Measurements from ENCODE around the gene CBX7. TPM values are rescaled to one million over a fixed set of nuclear protein-coding genes. Genes with fewer than 3 reads are reported as not detected.

CBX7 gene
- total and polyA plus RNA-seq, 2 of the 8 experiments (the other 6 are each of a cell fraction or from before 2014, with no cell fraction given) = 6.9 to 8.7 TPM

GRCh38 chr22:39120983-39121382 is 31.5 kb downstream of the CBX7 start:
- Histone ChIP-seq H3K79me2 (ENCODE audit: control insufficient read depth in 1 of 2, insufficient read depth in 2 of 2, low read length in 2 of 2) (no peaks in the 10 kb centered on the region), H3K9me3 (ENCODE audit: insufficient read depth in 2 of 2, low read depth in 1 of 2, low read length in 1 of 2) (no peaks in the 10 kb centered on the region), H3K56ac (replicated peaks; ENCODE audit: insufficient read length, low read depth, low read length) (no peak overlapping the region), H3K14ac (ENCODE audit: insufficient read length) (no peak overlapping the region), H3K23me2 (ENCODE audit: low read depth, low read length) (no peaks in the 10 kb centered on the region), H2AFZ (ENCODE audit: low read length) (no peak overlapping the region), H3K27ac (ENCODE audit: low read depth, low read length) (no peak overlapping the region), H3K4me1 (replicated peaks in 1 of 4; ENCODE audit: control insufficient read depth in 3 of 4, insufficient read depth in 4 of 4, low read length in 3 of 4) (peaks cover 0 to 9% (median 1%) of the 10 kb centered on the region in 4 experiments; a peak in 4 of 7 replicates), H4K5ac (ENCODE audit: insufficient read length, low read depth, low read length) (no peak overlapping the region), H2BK20ac (ENCODE audit: low read length) (no peak overlapping the region), H2AK5ac (ENCODE audit: low read depth, low read length) (no peak overlapping the region), H3K36me3 (ENCODE audit: control insufficient read depth in 2 of 4, insufficient read depth in 4 of 4, low read length in 3 of 4) (no peaks in the 10 kb centered on the region), H2BK120ac (replicated peaks; ENCODE audit: low read depth, low read length) (no peak overlapping the region), H3K23ac (ENCODE audit: insufficient read length) (no peak overlapping the region), H3K4me2 (ENCODE audit: insufficient read depth in 1 of 2, low read depth in 2 of 2, low read length in 2 of 2) (no peak overlapping the region), H2BK12ac (ENCODE audit: low read depth, low read length) (no peak overlapping the region), H3K27me3 (replicated peaks in 1 of 4; ENCODE audit: control insufficient read depth in 3 of 4, extremely low read depth in 1 of 4, insufficient read depth in 3 of 4, low read length in 3 of 4) (no peaks in the 10 kb centered on the region; a peak in 1 of 7 replicates), H4K20me1 (replicated peaks in 1 of 2; ENCODE audit: control insufficient read depth in 1 of 2, insufficient read depth in 2 of 2, low read length in 2 of 2) (no peaks in the 10 kb centered on the region), H3K9ac (replicated peaks in 1 of 4; ENCODE audit: extremely low read depth in 1 of 4, low read depth in 3 of 4, low read length in 3 of 4) (no peak overlapping the region), H2BK15ac (ENCODE audit: low read length) (no peak overlapping the region), H3K18ac (ENCODE audit: extremely low read depth, low read length) (no peak overlapping the region), H3K4ac (replicated peaks; ENCODE audit: insufficient read length, low read depth, low read length) (no peak overlapping the region), H3K4me3 (ENCODE audit: extremely low read depth in 1 of 4, insufficient read depth in 2 of 4, low read depth in 3 of 4, low read length in 4 of 4) (no peak overlapping the region), H2BK5ac (ENCODE audit: low read depth, low read length) (no peak overlapping the region), H3K79me1 (ENCODE audit: low read depth, low read length) (no peaks in the 10 kb centered on the region), H4K8ac (ENCODE audit: extremely low read depth, insufficient read depth, low read length) (no peak overlapping the region), H4K91ac (replicated peaks; ENCODE audit: insufficient read length, low read length) (no peak overlapping the region)
- ChIA-PET POLR2A (ENCODE audit: partially characterized antibody) (interaction anchor here (1.6 kb wide), 1 partner anchor 197 kb away, joined by 4 read pairs; no protein-coding TSS in a partner anchor), CTCF (ENCODE audit: partially characterized antibody) (interaction anchor here (1.5 to 2.5 kb wide), 2 partner anchors 10 kb away, joined by 4 to 10 read pairs; no protein-coding TSS in a partner anchor)
- WGBS, 2 experiments (ENCODE audit: extremely low coverage in 1 of 2, insufficient coverage in 1 of 2, insufficient read length in 1 of 2, insufficient replicate concordance in 2 of 2, low coverage in 1 of 2, low lambda C conversion rate in 2 of 2, missing lambda C conversion rate in 1 of 2) = 86% methylated on average over 4 of the region's 4 CpGs; no CpG with 5 or more reads in 1 of the 2 experiments
- FAIRE-seq (no peak), DNase-seq (ENCODE audit: low read depth in 1 of 2, low spot score in 2 of 2) (no peak)
- TF ChIP-seq SRF (IDR thresholded peaks at IDR 0.05; ENCODE audit: low read depth, low read length) (no peak), BCL11A (IDR thresholded peaks at IDR 0.05; ENCODE audit: low read depth in 2 of 2, low read length in 2 of 2) (no peak), TAF1 (IDR thresholded peaks at IDR 0.05; ENCODE audit: low read depth, low read length) (no peak)
- TF ChIP-seq, protein P1, sequence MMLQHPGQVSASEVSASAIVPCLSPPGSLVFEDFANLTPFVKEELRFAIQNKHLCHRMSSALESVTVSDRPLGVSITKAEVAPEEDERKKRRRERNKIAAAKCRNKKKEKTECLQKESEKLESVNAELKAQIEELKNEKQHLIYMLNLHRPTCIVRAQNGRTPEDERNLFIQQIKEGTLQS (IDR thresholded peaks at IDR 0.05; ENCODE audit: insufficient read depth, low read depth, low read length) = no peak
